Measurements from ENCODE around the gene GRK4.
"Not testable (repeated sequence)": the region's sequence is repeated elsewhere in the genome, so short reads cannot be mapped to it uniquely, and the experiment has no call there.

GRK4 gene

GRCh38 chr4:2944091-2944482 lies 19.3 kb upstream of the GRK4 start:
- H3K4me3 Mint-ChIP-seq = no peak overlapping the region
- ATAC-seq (no peak), DNase-seq (no peak)
- no peaks in the 10 kb centered on the region for H3K9me3 Mint-ChIP-seq
- no peak overlapping the region for H3K27ac Mint-ChIP-seq
- peaks cover 34% of the 10 kb centered on the region for H3K4me1 Mint-ChIP-seq
- H3K27me3 Mint-ChIP-seq = no peaks in the 10 kb centered on the region

DNA sequence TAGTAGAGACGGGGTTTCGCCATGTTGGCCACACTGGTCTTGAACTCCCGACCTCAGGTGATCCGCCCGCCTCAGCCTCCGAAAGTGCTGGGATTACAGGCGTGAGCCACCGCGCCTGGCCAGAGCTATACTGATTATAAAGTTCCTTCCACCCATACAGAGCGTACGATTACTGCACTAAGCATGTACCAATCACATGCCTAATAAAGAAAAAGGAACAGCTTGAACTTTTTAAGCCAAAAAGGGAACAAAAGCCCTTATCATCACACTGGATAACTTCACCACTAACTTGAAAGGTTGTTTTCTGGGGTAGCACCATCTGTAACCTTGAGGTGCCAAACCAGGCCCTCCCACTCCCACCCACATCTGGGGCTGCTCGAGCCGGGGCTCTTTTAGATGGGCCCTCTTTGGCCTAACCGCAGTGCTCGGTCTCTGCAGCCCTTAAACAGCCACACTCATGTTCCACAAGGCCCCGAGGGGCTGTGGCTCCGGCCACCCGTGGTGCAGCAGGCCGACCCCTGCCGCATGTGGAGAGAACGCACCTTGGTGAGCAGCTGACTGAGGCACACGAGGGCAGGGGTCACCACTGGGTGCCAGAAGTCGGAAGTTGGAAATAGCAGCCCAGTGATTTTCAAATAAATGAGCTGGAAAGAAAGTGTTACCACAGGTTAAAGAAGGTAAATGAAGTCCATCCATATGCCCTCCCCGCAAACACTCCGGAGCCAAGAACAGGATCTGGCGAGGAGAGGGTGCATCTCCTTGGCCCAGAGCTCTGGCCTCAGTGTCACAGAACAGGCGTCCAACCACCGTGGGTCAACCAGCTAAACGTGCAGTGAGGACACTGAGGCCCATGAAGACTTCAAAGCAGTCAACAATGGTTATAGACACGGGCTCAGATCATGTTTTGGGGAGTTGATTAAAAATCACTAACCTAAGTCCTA lies 18.5 kb upstream of the GRK4 start:
- Mint-ChIP-seq H3K9me3 (no peaks in the 10 kb centered on the region), H3K4me3 (no peak overlapping the region), H3K27me3 (no peaks in the 10 kb centered on the region), H3K4me1 (peaks cover 27% of the 10 kb centered on the region), H3K27ac (peak overlapping the region; percentile 20 to 24)
- DNase-seq (no peak), ATAC-seq (no peak)

GRCh38 chr4:2945619-2946604 lies 17.5 kb upstream of the GRK4 start:
- H3K27ac Mint-ChIP-seq, H3K4me3 Mint-ChIP-seq, H3K9me3 Mint-ChIP-seq, DNase-seq, ATAC-seq, H3K27me3 Mint-ChIP-seq: not testable (repeated sequence)
- peaks cover 19% of the 10 kb centered on the region for H3K4me1 Mint-ChIP-seq

DNA sequence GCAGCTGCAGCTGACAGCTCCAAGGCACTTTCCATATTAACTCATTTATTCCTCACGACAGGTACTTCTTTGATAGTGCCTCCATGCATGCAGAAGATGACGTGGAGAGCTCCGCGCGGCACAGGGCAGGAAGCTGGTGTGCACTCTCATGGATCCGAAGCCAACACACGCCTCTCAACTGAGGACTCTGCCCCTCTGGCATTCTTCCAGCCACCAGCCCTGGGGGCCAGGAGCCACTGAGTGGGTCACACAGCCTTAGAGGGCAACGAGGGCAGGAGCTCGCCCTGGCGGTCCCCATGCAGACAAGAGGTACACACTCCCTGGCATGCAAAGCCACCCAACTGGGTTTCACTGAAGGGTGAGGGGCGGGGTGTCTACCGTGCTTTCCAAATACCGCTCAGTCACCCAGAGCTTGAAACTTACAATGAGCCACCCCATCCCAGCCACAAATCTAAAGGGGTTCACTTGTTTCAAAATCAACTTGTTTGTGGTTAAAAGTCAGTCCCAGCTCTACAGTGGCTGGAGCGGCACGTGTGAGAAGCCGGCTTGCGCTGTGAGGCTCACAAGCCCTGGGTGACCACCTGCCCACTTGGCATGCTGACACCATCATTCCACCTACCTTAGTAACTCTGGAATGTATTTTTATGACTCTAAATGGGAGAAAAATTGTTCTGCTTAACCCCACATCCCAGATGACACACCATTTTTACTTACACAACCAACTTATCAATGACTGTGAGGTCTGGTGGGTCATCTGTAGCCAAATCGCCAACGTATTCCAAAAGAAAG lies 16.4 kb upstream of the GRK4 start:
- DNase-seq = no peak
- no peaks in the 10 kb centered on the region for H3K9me3 Mint-ChIP-seq
- no peaks in the 10 kb centered on the region for H3K27me3 Mint-ChIP-seq
- H3K4me3 Mint-ChIP-seq = no peak overlapping the region
- no peak overlapping the region for H3K27ac Mint-ChIP-seq
- peaks cover 23% of the 10 kb centered on the region for H3K4me1 Mint-ChIP-seq
- no peak for ATAC-seq

DNA sequence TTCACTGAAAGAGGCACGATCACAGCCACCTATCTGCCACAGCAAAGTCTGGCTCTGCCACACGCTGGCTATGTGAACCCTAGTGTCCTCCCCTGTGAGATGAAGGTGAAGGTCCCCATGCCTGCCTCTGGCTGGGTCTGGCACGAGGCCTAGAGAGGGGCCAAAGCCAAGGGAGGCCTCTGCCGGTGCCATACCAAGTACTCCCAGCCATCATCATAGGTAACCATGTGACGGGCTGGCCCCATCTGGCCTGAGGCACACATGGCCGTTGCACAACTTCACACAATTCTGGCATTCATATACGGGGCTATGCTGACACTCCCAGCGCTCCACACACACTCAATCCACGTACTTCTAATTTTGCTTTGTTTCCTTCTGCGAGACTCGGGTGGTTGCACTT lies 15.4 kb upstream of the GRK4 start:
- Mint-ChIP-seq H3K27ac (no peak overlapping the region), H3K4me3 (no peak overlapping the region), H3K9me3 (no peaks in the 10 kb centered on the region), H3K27me3 (no peaks in the 10 kb centered on the region), H3K4me1 (peaks cover 16% of the 10 kb centered on the region)
- DNase-seq (no peak), ATAC-seq (no peak)

DNA sequence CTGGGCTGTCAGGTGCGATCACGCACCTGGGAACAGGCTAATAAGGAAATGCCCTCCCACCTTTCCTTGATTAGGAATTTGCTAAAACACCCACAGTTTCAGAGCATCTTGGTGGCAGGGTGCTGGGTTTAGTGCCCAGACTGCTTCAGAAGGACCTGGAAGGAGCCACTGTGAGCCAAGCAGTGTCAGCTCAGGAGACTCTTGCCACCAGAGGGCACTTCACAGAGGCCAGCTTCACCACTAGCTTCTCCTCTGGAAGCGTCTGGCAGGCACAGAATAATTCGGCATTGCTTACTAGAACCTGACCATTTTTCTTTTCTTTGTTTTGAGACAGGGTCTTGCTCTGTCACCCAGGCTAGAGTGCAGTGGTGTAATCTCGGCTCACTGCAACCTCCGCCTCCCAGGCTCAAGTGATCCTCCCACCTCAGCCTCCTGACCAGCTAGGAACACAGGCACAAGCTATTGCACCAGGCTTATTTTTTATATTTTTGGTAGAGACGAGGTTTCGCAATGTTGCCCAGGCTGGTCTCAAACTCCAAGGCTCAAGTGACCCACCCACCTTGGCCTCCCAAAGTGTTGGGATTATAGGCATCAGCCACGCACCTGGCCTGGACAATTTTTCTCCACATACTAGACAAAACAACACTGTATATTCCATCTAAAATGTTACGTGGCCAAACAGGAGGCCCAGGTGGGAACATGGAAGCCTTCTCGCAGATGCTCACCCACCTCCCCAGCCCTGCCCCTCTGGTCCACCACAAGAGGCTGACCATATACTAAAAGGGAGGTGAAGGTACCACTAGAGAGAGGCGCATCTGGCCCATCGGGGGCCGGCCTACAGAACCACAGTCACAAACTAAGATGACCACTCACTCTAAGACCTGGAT lies 14.2 kb upstream of the GRK4 start:
- H3K4me1 Mint-ChIP-seq = peaks cover 13% of the 10 kb centered on the region

GRCh38 chr4:2949782-2950125 lies 13.6 kb upstream of the GRK4 start:
- no peak for DNase-seq
- Mint-ChIP-seq H3K9me3 (no peaks in the 10 kb centered on the region), H3K4me3 (no peak overlapping the region), H3K27ac (peak overlapping the region; percentile 44 to 66), H3K4me1 (peaks cover 15% of the 10 kb centered on the region), H3K27me3 (no peaks in the 10 kb centered on the region)
- no peak for ATAC-seq

More for the DNA sequence above, 14.2 kb upstream of the GRK4 start:
- Mint-ChIP-seq H3K4me3 (no peak overlapping the region), H3K27me3 (no peaks in the 10 kb centered on the region), H3K9me3 (no peaks in the 10 kb centered on the region), H3K27ac (peak overlapping the region in 1 of 2 donors; percentile 66)
- DNase-seq = no peak
- ATAC-seq = peak; percentile 69

DNA sequence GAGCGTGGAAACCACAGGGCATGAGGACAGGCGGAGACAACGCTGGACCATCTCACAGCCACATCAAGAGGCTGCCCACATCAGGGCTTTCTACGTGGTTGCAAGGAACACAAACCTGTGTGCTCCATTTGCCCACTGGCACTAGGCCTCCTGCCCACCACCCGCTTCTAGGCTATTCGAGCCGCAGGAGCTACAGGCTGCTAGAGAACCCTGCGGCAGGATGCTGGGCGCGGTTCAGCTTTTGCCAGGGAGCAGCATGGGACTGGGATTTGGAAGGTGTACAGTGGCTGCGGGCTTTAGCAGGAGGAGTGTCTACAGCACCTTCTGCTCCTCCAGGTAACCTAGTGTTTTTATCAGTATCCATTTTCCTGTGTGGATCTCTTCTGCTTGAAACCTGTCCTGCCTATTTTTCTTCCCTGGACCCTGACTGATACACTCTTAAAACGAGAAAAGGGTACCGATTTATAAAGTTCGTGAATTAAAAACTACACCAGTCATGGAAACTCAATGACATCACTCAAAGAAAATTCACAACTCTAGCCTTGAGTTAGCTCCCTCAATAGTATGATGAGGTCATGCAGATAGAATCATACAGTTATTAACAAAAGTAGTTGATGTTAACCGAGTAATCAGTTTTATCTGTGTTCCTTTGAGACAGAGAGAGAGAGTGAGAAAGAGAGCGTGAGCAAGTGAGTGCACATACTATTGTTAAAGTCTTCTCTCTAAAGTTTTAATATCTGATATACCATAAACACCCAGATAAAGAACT lies 13.0 kb upstream of the GRK4 start:
- H3K4me1 Mint-ChIP-seq = peaks cover 21% of the 10 kb centered on the region
- no peaks in the 10 kb centered on the region for H3K9me3 Mint-ChIP-seq
- H3K4me3 Mint-ChIP-seq = peak overlapping the region in 1 of 2 donors; percentile 41
- DNase-seq (no peak), ATAC-seq (no peak)
- no peaks in the 10 kb centered on the region for H3K27me3 Mint-ChIP-seq
- peak overlapping the region in 1 of 2 donors; percentile 44 for H3K27ac Mint-ChIP-seq

GRCh38 chr4:2953496-2953895 lies 9.9 kb upstream of the GRK4 start:
- Mint-ChIP-seq H3K27me3 (no peaks in the 10 kb centered on the region), H3K4me3 (peak overlapping the region in 1 of 2 donors; percentile 10)
- DNase-seq = no peak

GRCh38 chr4:2954358-2955185 lies 8.8 kb upstream of the GRK4 start:
- Mint-ChIP-seq H3K27me3 (no peaks in the 10 kb centered on the region), H3K9me3 (no peaks in the 10 kb centered on the region), H3K4me3 (peak overlapping the region; percentile 3 to 57), H3K4me1 (peaks cover 58% of the 10 kb centered on the region), H3K27ac (peak overlapping the region; percentile 94 to 97)
- DNase-seq = peak; percentile 61 to 91
- peak; percentile 93 for ATAC-seq

More at GRCh38 chr4:2953496-2953895, 9.9 kb upstream of the GRK4 start:
- Mint-ChIP-seq H3K27ac (peak overlapping the region; percentile 15 to 65), H3K4me1 (peaks cover 47% of the 10 kb centered on the region), H3K9me3 (no peaks in the 10 kb centered on the region)
- no peak for ATAC-seq

DNA sequence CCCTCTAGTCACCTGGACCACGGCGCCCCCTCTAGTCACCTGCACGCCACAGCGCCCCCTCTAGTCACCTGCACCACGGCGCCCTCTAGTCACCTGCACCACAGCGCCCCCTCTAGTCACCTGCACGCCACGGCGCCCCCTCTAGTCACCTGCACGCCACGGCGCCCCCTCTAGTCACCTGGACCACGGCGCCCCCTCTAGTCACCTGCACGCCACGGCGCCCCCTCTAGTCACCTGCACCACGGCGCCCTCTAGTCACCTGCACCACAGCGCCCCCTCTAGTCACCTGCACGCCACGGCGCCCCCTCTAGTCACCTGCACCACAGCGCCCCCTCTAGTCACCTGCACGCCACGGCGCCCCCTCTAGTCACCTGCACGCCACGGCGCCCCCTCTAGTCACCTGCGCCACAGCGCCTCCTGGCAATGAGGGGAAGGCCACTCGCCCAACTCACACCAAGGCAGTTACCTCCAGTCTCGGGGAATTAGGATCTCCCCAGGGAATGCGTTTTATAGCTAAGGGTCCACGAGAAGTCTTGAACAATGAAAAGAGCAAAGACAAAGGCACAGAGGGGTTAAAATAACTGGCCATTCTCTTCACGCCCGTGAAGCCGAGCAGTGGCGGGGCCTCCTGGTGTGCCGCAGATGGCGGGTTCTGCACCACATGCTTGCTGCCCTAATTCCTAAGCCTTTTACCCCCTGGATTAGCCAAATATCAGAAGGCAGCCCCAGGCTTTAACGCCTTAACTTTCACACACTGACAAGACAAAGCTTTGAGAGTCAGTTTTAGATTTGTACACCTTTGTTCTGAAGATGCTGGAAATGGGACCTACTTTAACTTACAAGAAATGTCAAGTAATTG lies 8.0 kb upstream of the GRK4 start:
- not testable (repeated sequence) for H3K27me3 Mint-ChIP-seq, ATAC-seq, H3K9me3 Mint-ChIP-seq, DNase-seq
- Mint-ChIP-seq H3K27ac (peak overlapping the region in 1 of 2 donors; percentile 72), H3K4me3 (peak overlapping the region; percentile 31 to 65), H3K4me1 (peaks cover 66% of the 10 kb centered on the region)

- Mint-ChIP-seq H3K4me3 (no peak overlapping the region), H3K27me3 (no peaks in the 10 kb centered on the region), H3K9me3 (no peaks in the 10 kb centered on the region), H3K27ac (peak overlapping the region; percentile 42 to 75), H3K4me1 (peaks cover 74% of the 10 kb centered on the region)
- no peak for DNase-seq
- no peak for ATAC-seq
These were observed 4.9 kb upstream of the GRK4 start for GRCh38 chr4:2958446-2958845.
